ENCODE measurements around the gene ZDHHC1.

ZDHHC1 gene

GRCh38 chr16:67454104-67454503 lies 37.8 kb upstream of the ZDHHC1 start (continued):
- TF ChIP-seq, protein P1, sequence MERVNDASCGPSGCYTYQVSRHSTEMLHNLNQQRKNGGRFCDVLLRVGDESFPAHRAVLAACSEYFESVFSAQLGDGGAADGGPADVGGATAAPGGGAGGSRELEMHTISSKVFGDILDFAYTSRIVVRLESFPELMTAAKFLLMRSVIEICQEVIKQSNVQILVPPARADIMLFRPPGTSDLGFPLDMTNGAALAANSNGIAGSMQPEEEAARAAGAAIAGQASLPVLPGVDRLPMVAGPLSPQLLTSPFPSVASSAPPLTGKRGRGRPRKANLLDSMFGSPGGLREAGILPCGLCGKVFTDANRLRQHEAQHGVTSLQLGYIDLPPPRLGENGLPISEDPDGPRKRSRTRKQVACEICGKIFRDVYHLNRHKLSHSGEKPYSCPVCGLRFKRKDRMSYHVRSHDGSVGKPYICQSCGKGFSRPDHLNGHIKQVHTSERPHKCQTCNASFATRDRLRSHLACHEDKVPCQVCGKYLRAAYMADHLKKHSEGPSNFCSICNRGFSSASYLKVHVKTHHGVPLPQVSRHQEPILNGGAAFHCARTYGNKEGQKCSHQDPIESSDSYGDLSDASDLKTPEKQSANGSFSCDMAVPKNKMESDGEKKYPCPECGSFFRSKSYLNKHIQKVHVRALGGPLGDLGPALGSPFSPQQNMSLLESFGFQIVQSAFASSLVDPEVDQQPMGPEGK (CRISPR knock-in tag; IDR thresholded peaks at IDR 0.05; ENCODE audit: borderline replicate concordance) = no peak
- no peak for TF ChIP-seq ZNF565 (CRISPR knock-in tag; conservative IDR thresholded peaks at IDR 0.05; ENCODE audit: low read depth)
- TF ChIP-seq, protein P2, sequence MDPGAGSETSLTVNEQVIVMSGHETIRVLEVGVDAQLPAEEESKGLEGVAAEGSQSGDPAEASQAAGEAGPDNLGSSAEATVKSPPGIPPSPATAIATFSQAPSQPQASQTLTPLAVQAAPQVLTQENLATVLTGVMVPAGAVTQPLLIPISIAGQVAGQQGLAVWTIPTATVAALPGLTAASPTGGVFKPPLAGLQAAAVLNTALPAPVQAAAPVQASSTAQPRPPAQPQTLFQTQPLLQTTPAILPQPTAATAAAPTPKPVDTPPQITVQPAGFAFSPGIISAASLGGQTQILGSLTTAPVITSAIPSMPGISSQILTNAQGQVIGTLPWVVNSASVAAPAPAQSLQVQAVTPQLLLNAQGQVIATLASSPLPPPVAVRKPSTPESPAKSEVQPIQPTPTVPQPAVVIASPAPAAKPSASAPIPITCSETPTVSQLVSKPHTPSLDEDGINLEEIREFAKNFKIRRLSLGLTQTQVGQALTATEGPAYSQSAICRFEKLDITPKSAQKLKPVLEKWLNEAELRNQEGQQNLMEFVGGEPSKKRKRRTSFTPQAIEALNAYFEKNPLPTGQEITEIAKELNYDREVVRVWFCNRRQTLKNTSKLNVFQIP (CRISPR knock-in tag; IDR thresholded peaks at IDR 0.05; ENCODE audit: borderline replicate concordance, low read depth) = no peak

DNA sequence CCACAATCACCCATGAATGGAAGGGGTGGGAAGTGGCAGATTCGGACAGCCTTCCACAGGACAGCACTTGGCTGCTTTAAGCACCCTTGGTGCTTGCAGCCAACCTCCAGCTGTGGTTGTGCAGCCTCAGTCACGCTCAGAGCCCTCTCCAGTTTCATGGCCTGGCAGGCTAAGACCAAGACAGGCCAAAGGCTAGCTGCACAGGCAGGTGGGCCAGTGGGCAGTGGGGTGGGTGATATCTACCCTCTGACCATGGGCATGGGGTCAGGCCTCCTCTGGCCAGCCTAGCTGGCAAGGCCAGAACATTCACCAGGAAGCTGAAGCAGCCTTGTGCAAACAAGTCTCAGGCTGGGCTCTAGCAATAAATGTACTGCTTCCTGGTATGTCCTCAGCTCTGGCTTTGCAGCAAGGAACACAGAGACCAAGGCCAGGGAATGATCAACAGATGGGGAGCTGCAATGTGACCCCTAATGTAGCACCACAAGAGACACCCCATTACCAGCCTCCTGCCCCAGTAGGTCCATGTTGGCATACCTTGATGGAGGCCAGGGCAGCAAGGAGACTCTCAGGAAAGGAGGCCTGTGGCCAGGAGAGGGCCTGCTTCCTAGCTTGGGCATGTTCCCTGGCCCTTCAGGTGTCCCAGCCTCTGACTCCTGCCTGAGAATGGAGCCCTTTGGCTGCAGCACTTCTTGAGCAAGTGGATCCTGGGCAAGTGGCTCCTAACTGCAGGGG lies 35.6 kb upstream of the ZDHHC1 start:
- TF ChIP-seq TCF4 (CRISPR knock-in tag; IDR thresholded peaks at IDR 0.05; ENCODE audit: borderline replicate concordance) (no peak), TOX (CRISPR knock-in tag; IDR thresholded peaks at IDR 0.05; ENCODE audit: borderline replicate concordance) (no peak)
- no peak for ATAC-seq

GRCh38 chr16:67451061-67451703 lies 34.9 kb upstream of the ZDHHC1 start:
- no peak for ATAC-seq
- no peak for TF ChIP-seq GLIS3 (CRISPR knock-in tag; IDR thresholded peaks at IDR 0.05)
- TF ChIP-seq, protein P1 (CRISPR knock-in tag; IDR thresholded peaks at IDR 0.05; ENCODE audit: borderline replicate concordance) = no peak
- TF ChIP-seq SNAI2 (CRISPR knock-in tag; IDR thresholded peaks at IDR 0.05) = no peak
- no peak for TF ChIP-seq ZNF70 (CRISPR knock-in tag; IDR thresholded peaks at IDR 0.05)
- TF ChIP-seq, protein P3, sequence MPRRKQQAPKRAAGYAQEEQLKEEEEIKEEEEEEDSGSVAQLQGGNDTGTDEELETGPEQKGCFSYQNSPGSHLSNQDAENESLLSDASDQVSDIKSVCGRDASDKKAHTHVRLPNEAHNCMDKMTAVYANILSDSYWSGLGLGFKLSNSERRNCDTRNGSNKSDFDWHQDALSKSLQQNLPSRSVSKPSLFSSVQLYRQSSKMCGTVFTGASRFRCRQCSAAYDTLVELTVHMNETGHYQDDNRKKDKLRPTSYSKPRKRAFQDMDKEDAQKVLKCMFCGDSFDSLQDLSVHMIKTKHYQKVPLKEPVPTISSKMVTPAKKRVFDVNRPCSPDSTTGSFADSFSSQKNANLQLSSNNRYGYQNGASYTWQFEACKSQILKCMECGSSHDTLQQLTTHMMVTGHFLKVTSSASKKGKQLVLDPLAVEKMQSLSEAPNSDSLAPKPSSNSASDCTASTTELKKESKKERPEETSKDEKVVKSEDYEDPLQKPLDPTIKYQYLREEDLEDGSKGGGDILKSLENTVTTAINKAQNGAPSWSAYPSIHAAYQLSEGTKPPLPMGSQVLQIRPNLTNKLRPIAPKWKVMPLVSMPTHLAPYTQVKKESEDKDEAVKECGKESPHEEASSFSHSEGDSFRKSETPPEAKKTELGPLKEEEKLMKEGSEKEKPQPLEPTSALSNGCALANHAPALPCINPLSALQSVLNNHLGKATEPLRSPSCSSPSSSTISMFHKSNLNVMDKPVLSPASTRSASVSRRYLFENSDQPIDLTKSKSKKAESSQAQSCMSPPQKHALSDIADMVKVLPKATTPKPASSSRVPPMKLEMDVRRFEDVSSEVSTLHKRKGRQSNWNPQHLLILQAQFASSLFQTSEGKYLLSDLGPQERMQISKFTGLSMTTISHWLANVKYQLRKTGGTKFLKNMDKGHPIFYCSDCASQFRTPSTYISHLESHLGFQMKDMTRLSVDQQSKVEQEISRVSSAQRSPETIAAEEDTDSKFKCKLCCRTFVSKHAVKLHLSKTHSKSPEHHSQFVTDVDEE (CRISPR knock-in tag; IDR thresholded peaks at IDR 0.05) = no peak

GRCh38 chr16:67449739-67450138 lies 33.5 kb upstream of the ZDHHC1 start:
- no peak for ATAC-seq

More at GRCh38 chr16:67449739-67450138, 33.5 kb upstream of the ZDHHC1 start:
- TF ChIP-seq CSRNP3 (CRISPR knock-in tag; IDR thresholded peaks at IDR 0.05) (no peak), RARB (CRISPR knock-in tag; IDR thresholded peaks at IDR 0.05) (no peak), ZNF8 (CRISPR knock-in tag; IDR thresholded peaks at IDR 0.05) (no peak), ZFP30 (CRISPR knock-in tag; IDR thresholded peaks at IDR 0.05) (no peak)
- TF ChIP-seq, protein P2 (CRISPR knock-in tag; IDR thresholded peaks at IDR 0.05; ENCODE audit: borderline replicate concordance, low read depth) = no peak

All from SK-N-SH treated with all-trans-retinoic acid at 6 μM for 48 hours (cell line).